ENCODE results near the gene SARDH. TPM values are rescaled to one million over a fixed set of nuclear protein-coding genes. Genes with fewer than 3 reads are reported as not detected.

The SARDH gene
- total and polyA plus RNA-seq, 2 donors (not counting 1 experiment from before 2014, with no cell fraction given), result 0.03 to 0.07 TPM

GRCh38 chr9:133760713-133761290 is 22.6 kb upstream of the SARDH start:
- Histone ChIP-seq H3K27me3 (replicated peaks in 1 of 4; ENCODE audit: control extremely low read depth in 1 of 4, control insufficient read depth in 3 of 4, insufficient read depth in 4 of 4, low read length in 3 of 4) (no peaks in the 10 kb centered on the region), H3K27ac (ENCODE audit: low read length in 2 of 2) (no peak overlapping the region), H3K4me3 (ENCODE audit: control extremely low read depth in 1 of 5, extremely low read depth in 1 of 5, insufficient read depth in 1 of 5, low read depth in 2 of 5, low read length in 4 of 5) (no peak overlapping the region), H3K9me3 (ENCODE audit: control extremely low read depth in 1 of 3, control insufficient read depth in 2 of 3, insufficient read depth in 1 of 3, low read length in 2 of 3) (no peaks in the 10 kb centered on the region), H4K20me1 (ENCODE audit: control insufficient read depth, insufficient read depth, low read length, poor library complexity, severe bottlenecking) (peaks cover 6% of the 10 kb centered on the region), H2AFZ (ENCODE audit: insufficient read depth, low read depth, low read length, poor library complexity, severe bottlenecking) (no peak overlapping the region), H3K4me1 (ENCODE audit: control insufficient read depth in 2 of 2, insufficient read depth in 2 of 2, low read length in 2 of 2) (no peaks in the 10 kb centered on the region), H3K36me3 (replicated peaks in 1 of 2; ENCODE audit: control extremely low read depth in 1 of 2, control insufficient read depth in 1 of 2, extremely low read depth in 1 of 2, insufficient read depth in 2 of 2, low read length in 1 of 2) (peaks cover 2 to 47% of the 10 kb centered on the region in 2 experiments), H3K4me2 (replicated peaks; ENCODE audit: low read depth, low read length, poor library complexity, severe bottlenecking) (no peak overlapping the region), H3K9ac (ENCODE audit: low read length) (no peak overlapping the region), H3K79me2 (ENCODE audit: control insufficient read depth, insufficient read depth, low read length) (no peaks in the 10 kb centered on the region)
- Mint-ChIP-seq H3K27ac (no peak overlapping the region), H3K4me3 (no peak overlapping the region), H3K9me3 (ENCODE audit: insufficient read depth) (no peaks in the 10 kb centered on the region), H3K4me1 (no peaks in the 10 kb centered on the region), H3K27me3 (no peaks in the 10 kb centered on the region)
- ATAC-seq (ENCODE audit: low read depth) (no peak), DNase-seq (no peak)
- CTCF ChIA-PET, result no interaction called here
- no CpG with 5 or more reads among the region's 11 CpGs for WGBS (ENCODE audit: insufficient coverage)
- TF ChIP-seq EZH2 (IDR thresholded peaks at IDR 0.05; ENCODE audit: borderline replicate concordance, insufficient read depth, low read depth, low read length, poor library complexity, severe bottlenecking), result no peak
- no peak for TF ChIP-seq CTCF (IDR thresholded peaks at IDR 0.05)
- POLR2A ChIA-PET, result no interaction called here
- intact Hi-C loops (cut with micrococcal nuclease), result no loop called here

DNA sequence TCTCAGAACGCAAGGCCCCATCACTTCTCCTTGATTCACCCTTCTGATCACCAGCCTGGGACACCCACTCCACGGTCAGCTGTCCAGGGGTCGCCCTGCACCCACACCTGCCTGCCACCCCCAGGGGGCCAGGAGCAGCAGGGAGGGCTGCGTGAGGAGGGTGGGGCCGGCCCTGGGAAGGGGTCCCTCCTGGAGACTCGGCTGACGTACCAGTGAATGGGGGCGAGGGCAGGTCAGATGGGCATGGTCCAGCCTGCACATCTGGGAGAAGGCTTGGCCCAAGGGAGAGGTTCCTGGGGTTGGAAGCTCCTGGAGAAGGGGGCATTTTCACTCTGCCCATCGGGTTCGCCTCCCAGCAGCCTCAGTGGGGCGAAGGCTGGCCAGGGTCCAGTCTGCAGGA is 21.8 kb upstream of the SARDH start:
- Mint-ChIP-seq H3K9me3 (ENCODE audit: insufficient read depth) (no peaks in the 10 kb centered on the region), H3K27me3 (no peaks in the 10 kb centered on the region), H3K27ac (no peak overlapping the region), H3K4me1 (peaks cover 2% of the 10 kb centered on the region), H3K4me3 (no peak overlapping the region)
- H3K4me1 ChIP-seq (ENCODE audit: control insufficient read depth in 2 of 2, insufficient read depth in 2 of 2, low read length in 2 of 2), result no peaks in the 10 kb centered on the region
- no peaks in the 10 kb centered on the region for H3K27me3 ChIP-seq (replicated peaks in 1 of 4; ENCODE audit: control extremely low read depth in 1 of 4, control insufficient read depth in 3 of 4, insufficient read depth in 4 of 4, low read length in 3 of 4)
- DNase-seq (no peak), ATAC-seq (ENCODE audit: low read depth) (no peak)
- peaks cover 0 to 39% of the 10 kb centered on the region in 2 experiments for H3K36me3 ChIP-seq (replicated peaks in 1 of 2; ENCODE audit: control extremely low read depth in 1 of 2, control insufficient read depth in 1 of 2, extremely low read depth in 1 of 2, insufficient read depth in 2 of 2, low read length in 1 of 2)
- TF ChIP-seq CTCF (IDR thresholded peaks at IDR 0.05) (no peak), EZH2 (IDR thresholded peaks at IDR 0.05; ENCODE audit: borderline replicate concordance, insufficient read depth, low read depth, low read length, poor library complexity, severe bottlenecking) (no peak)
- POLR2A ChIA-PET, result no interaction called here
- H3K4me2 ChIP-seq (replicated peaks; ENCODE audit: low read depth, low read length, poor library complexity, severe bottlenecking), result no peak overlapping the region
- intact Hi-C loops (cut with micrococcal nuclease), result no loop called here
- H3K27ac ChIP-seq (ENCODE audit: low read length in 2 of 2), result no peak overlapping the region
- no peaks in the 10 kb centered on the region for H3K9me3 ChIP-seq (ENCODE audit: control extremely low read depth in 1 of 3, control insufficient read depth in 2 of 3, insufficient read depth in 1 of 3, low read length in 2 of 3)
- no peak overlapping the region for H3K9ac ChIP-seq (ENCODE audit: low read length)
- H3K79me2 ChIP-seq (ENCODE audit: control insufficient read depth, insufficient read depth, low read length), result no peaks in the 10 kb centered on the region
- H2AFZ ChIP-seq (ENCODE audit: insufficient read depth, low read depth, low read length, poor library complexity, severe bottlenecking), result no peak overlapping the region
- H3K4me3 ChIP-seq (ENCODE audit: control extremely low read depth in 1 of 5, extremely low read depth in 1 of 5, insufficient read depth in 1 of 5, low read depth in 2 of 5, low read length in 4 of 5), result no peak overlapping the region
- WGBS (ENCODE audit: insufficient coverage), result no CpG with 5 or more reads among the region's 11 CpGs
- peaks cover under 1% of the 10 kb centered on the region for H4K20me1 ChIP-seq (ENCODE audit: control insufficient read depth, insufficient read depth, low read length, poor library complexity, severe bottlenecking)
- CTCF ChIA-PET, result no interaction called here
